ENCODE measurements around the gene HES4. TPM values are rescaled to one million over a fixed set of nuclear protein-coding genes. Genes with fewer than 3 reads are reported as not detected.
A peak's percentile ranks its signal among the peaks of the same experiment; 100 is the strongest.

HES4 gene
- total and polyA plus RNA-seq, 2 of the 13 experiments (the other 11 are each of a cell fraction or from before 2014, with no cell fraction given): 8.8 to 10.6 TPM

DNA sequence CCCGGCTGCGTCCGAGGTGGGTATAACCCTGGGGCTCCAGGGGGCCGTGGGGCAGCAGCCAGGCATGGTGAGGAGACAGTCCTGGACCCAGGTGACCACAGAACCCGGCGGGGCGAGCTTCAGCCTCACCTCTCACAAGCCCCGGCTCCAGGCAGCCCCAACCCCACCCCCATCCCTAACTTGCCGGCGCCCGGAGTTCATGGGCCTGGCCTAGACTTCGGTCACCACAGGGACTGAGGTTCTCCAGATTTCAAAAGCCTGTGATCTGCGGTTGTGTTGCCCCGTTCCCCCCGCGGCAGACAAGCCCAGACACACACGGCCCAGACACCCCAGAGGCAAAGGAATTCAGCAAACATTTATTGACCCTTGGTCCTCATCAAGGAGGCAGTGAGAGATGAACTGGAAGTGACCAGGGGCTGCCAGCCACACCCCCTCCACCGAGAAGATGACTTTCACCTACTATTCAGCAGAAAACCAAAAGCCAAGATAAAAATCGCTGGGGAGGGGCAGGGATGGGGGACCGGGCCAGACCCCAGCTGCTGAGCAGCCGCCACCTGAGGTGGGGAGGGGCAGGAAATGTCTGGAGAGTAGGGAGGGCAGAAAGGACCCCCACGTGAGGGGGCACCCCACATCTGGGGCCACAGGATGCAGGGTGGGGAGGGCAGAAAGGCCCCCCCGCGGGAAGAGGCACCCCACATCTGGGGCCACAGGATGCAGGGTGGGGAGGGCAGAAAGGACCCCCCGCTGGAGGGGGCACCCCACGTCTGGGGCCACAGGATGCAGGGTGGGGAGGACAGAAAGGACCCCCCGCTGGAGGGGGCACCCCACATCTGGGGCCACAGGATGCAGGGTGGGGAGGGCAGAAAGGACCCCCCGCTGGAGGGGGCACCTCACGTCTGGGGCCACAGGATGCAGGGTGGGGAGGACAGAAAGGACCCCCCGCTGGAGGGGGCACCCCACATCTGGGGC, 3.9 kb downstream of the HES4 start (continued):
- TF ChIP-seq, protein P1, sequence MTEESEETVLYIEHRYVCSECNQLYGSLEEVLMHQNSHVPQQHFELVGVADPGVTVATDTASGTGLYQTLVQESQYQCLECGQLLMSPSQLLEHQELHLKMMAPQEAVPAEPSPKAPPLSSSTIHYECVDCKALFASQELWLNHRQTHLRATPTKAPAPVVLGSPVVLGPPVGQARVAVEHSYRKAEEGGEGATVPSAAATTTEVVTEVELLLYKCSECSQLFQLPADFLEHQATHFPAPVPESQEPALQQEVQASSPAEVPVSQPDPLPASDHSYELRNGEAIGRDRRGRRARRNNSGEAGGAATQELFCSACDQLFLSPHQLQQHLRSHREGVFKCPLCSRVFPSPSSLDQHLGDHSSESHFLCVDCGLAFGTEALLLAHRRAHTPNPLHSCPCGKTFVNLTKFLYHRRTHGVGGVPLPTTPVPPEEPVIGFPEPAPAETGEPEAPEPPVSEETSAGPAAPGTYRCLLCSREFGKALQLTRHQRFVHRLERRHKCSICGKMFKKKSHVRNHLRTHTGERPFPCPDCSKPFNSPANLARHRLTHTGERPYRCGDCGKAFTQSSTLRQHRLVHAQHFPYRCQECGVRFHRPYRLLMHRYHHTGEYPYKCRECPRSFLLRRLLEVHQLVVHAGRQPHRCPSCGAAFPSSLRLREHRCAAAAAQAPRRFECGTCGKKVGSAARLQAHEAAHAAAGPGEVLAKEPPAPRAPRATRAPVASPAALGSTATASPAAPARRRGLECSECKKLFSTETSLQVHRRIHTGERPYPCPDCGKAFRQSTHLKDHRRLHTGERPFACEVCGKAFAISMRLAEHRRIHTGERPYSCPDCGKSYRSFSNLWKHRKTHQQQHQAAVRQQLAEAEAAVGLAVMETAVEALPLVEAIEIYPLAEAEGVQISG (CRISPR knock-in tag; IDR thresholded peaks at IDR 0.05): no peak
- TF ChIP-seq NR2F6 (IDR thresholded peaks at IDR 0.05) (0 out of 2 replicates have a peak, but pooled peaks have one; percentile 23), NR2F6 (CRISPR knock-in tag; IDR thresholded peaks at IDR 0.05) (no peak; the same call in 1 of the 2 replicates), HNRNPLL (IDR thresholded peaks at IDR 0.05; ENCODE audit: low read depth, low read length, poor library complexity, severe bottlenecking) (no peak), RFX3 (CRISPR knock-in tag; IDR thresholded peaks at IDR 0.05) (no peak), PHF5A (CRISPR knock-in tag; IDR thresholded peaks at IDR 0.05; ENCODE audit: low read depth, unreplicated experiment) (no peak), ATF7 (IDR thresholded peaks at IDR 0.05) (no peak), ATF7 (CRISPR knock-in tag; IDR thresholded peaks at IDR 0.05) (no peak), MED1 (CRISPR knock-in tag; IDR thresholded peaks at IDR 0.05) (peak; percentile 46; the same call in 1 of the 2 replicates), RBAK (CRISPR knock-in tag; IDR thresholded peaks at IDR 0.05) (no peak), ZNF343 (CRISPR knock-in tag; IDR thresholded peaks at IDR 0.05) (no peak), RNF2 (conservative IDR thresholded peaks at IDR 0.05; ENCODE audit: low read depth) (no peak), ZNF841 (CRISPR knock-in tag; IDR thresholded peaks at IDR 0.05; ENCODE audit: borderline replicate concordance) (no peak), NCOR1 (IDR thresholded peaks at IDR 0.05; ENCODE audit: borderline replicate concordance, low read length) (peak; percentile 50; the same call in 1 of the 2 replicates)
- TF ChIP-seq, protein P2, sequence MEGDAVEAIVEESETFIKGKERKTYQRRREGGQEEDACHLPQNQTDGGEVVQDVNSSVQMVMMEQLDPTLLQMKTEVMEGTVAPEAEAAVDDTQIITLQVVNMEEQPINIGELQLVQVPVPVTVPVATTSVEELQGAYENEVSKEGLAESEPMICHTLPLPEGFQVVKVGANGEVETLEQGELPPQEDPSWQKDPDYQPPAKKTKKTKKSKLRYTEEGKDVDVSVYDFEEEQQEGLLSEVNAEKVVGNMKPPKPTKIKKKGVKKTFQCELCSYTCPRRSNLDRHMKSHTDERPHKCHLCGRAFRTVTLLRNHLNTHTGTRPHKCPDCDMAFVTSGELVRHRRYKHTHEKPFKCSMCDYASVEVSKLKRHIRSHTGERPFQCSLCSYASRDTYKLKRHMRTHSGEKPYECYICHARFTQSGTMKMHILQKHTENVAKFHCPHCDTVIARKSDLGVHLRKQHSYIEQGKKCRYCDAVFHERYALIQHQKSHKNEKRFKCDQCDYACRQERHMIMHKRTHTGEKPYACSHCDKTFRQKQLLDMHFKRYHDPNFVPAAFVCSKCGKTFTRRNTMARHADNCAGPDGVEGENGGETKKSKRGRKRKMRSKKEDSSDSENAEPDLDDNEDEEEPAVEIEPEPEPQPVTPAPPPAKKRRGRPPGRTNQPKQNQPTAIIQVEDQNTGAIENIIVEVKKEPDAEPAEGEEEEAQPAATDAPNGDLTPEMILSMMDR (CRISPR knock-in tag; IDR thresholded peaks at IDR 0.05): no peak
- TF ChIP-seq, protein P3, sequence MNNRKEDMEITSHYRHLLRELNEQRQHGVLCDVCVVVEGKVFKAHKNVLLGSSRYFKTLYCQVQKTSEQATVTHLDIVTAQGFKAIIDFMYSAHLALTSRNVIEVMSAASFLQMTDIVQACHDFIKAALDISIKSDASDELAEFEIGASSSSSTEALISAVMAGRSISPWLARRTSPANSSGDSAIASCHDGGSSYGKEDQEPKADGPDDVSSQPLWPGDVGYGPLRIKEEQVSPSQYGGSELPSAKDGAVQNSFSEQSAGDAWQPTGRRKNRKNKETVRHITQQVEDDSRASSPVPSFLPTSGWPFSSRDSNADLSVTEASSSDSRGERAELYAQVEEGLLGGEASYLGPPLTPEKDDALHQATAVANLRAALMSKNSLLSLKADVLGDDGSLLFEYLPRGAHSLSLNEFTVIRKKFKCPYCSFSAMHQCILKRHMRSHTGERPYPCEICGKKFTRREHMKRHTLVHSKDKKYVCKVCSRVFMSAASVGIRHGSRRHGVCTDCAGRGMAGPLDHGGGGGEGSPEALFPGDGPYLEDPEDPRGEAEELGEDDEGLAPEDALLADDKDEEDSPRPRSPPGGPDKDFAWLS (CRISPR knock-in tag; IDR thresholded peaks at IDR 0.05; ENCODE audit: borderline replicate concordance): no peak
- TF ChIP-seq, protein P4, sequence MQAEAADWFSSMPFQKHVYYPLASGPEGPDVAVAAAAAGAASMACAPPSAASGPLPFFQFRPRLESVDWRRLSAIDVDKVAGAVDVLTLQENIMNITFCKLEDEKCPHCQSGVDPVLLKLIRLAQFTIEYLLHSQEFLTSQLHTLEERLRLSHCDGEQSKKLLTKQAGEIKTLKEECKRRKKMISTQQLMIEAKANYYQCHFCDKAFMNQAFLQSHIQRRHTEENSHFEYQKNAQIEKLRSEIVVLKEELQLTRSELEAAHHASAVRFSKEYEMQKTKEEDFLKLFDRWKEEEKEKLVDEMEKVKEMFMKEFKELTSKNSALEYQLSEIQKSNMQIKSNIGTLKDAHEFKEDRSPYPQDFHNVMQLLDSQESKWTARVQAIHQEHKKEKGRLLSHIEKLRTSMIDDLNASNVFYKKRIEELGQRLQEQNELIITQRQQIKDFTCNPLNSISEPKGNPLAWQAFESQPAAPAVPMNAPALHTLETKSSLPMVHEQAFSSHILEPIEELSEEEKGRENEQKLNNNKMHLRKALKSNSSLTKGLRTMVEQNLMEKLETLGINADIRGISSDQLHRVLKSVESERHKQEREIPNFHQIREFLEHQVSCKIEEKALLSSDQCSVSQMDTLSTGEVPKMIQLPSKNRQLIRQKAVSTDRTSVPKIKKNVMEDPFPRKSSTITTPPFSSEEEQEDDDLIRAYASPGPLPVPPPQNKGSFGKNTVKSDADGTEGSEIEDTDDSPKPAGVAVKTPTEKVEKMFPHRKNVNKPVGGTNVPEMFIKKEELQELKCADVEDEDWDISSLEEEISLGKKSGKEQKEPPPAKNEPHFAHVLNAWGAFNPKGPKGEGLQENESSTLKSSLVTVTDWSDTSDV (CRISPR knock-in tag; IDR thresholded peaks at IDR 0.05): no peak
- TF ChIP-seq, protein P5, sequence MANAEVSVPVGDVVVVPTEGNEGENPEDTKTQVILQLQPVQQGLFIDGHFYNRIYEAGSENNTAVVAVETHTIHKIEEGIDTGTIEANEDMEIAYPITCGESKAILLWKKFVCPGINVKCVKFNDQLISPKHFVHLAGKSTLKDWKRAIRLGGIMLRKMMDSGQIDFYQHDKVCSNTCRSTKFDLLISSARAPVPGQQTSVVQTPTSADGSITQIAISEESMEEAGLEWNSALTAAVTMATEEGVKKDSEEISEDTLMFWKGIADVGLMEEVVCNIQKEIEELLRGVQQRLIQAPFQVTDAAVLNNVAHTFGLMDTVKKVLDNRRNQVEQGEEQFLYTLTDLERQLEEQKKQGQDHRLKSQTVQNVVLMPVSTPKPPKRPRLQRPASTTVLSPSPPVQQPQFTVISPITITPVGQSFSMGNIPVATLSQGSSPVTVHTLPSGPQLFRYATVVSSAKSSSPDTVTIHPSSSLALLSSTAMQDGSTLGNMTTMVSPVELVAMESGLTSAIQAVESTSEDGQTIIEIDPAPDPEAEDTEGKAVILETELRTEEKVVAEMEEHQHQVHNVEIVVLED (CRISPR knock-in tag; IDR thresholded peaks at IDR 0.05; ENCODE audit: borderline replicate concordance): no peak

All from HepG2 (cell line).